Measurements from ENCODE around the gene PHLDA2. TPM values are rescaled to one million over a fixed set of nuclear protein-coding genes. Genes with fewer than 3 reads are reported as not detected.

The PHLDA2 gene
- total and polyA plus RNA-seq, 9 of the 15 experiments (the other 6 are each of a cell fraction or from before 2014, with no cell fraction given), result 0.43 to 42.4 (median 4.7) TPM

- TF ChIP-seq ZNF280B (CRISPR knock-in tag; IDR thresholded peaks at IDR 0.05) (no peak), DPF2 (IDR thresholded peaks at IDR 0.05) (no peak), TCFL5 (CRISPR knock-in tag; conservative IDR thresholded peaks at IDR 0.05) (no peak), HSF4 (CRISPR knock-in tag; IDR thresholded peaks at IDR 0.05; ENCODE audit: borderline replicate concordance) (no peak), BRD4 (IDR thresholded peaks at IDR 0.05) (no peak), ZNF3 (CRISPR knock-in tag; IDR thresholded peaks at IDR 0.05) (no peak), MBD1 (CRISPR knock-in tag; IDR thresholded peaks at IDR 0.05) (no peak), ZSCAN32 (CRISPR knock-in tag; IDR thresholded peaks at IDR 0.05) (no peak), TBP (optimal IDR thresholded peaks at IDR 0.05; ENCODE audit: low read depth, low read length) (no peak), KDM4B (IDR thresholded peaks at IDR 0.05; ENCODE audit: borderline replicate concordance in 2 of 2, low read depth in 1 of 2) (no peak), SREBF2 (CRISPR knock-in tag; IDR thresholded peaks at IDR 0.05) (no peak), TAL1 (IDR thresholded peaks at IDR 0.05) (no peak), PHTF2 (CRISPR knock-in tag; IDR thresholded peaks at IDR 0.05) (no peak), ZNF24 (IDR thresholded peaks at IDR 0.05) (no peak), MED1 (CRISPR knock-in tag; IDR thresholded peaks at IDR 0.05; ENCODE audit: borderline replicate concordance) (no peak), ARID2 (IDR thresholded peaks at IDR 0.05) (no peak), GATAD2B (IDR thresholded peaks at IDR 0.05; ENCODE audit: borderline replicate concordance) (peak; percentile 64; the same call in 1 of the 2 replicates), SMAD4 (CRISPR knock-in tag; conservative IDR thresholded peaks at IDR 0.05) (no peak), NFXL1 (CRISPR knock-in tag; IDR thresholded peaks at IDR 0.05) (no peak), PHB2 (IDR thresholded peaks at IDR 0.05; ENCODE audit: low read depth) (no peak), HNRNPL (IDR thresholded peaks at IDR 0.05; ENCODE audit: low read depth, low read length) (peak; percentile 64; the same call in 1 of the 2 replicates), ZNF354B (CRISPR knock-in tag; IDR thresholded peaks at IDR 0.05) (no peak), CGGBP1 (CRISPR knock-in tag; IDR thresholded peaks at IDR 0.05) (no peak), ZNF77 (CRISPR knock-in tag; IDR thresholded peaks at IDR 0.05) (no peak), KDM2B (CRISPR knock-in tag; IDR thresholded peaks at IDR 0.05) (0 out of 2 replicates have a peak, but pooled peaks have one; percentile 47), YBX1 (IDR thresholded peaks at IDR 0.05) (no peak), ZNF197 (CRISPR knock-in tag; IDR thresholded peaks at IDR 0.05; ENCODE audit: low read depth) (no peak), MCM5 (IDR thresholded peaks at IDR 0.05; ENCODE audit: low read depth) (no peak), ZNF639 (CRISPR knock-in tag; conservative IDR thresholded peaks at IDR 0.05 in 1 of 2, IDR thresholded peaks at IDR 0.05 in 1 of 2) (peak in 1 of 2 experiments; percentile 58; a peak in 1 of 4 replicates)
Observed at GRCh38 chr11:2929531-2929949, 320 bp upstream of the PHLDA2 start (continued).

Measured in K562 (cell line).